ENCODE measurements around the gene DDIT4L. TPM values are rescaled to one million over a fixed set of nuclear protein-coding genes. Genes with fewer than 3 reads are reported as not detected.

DDIT4L gene
- total and polyA plus RNA-seq, 2 donors (not counting 1 experiment from before 2014, with no cell fraction given): not detected

DNA sequence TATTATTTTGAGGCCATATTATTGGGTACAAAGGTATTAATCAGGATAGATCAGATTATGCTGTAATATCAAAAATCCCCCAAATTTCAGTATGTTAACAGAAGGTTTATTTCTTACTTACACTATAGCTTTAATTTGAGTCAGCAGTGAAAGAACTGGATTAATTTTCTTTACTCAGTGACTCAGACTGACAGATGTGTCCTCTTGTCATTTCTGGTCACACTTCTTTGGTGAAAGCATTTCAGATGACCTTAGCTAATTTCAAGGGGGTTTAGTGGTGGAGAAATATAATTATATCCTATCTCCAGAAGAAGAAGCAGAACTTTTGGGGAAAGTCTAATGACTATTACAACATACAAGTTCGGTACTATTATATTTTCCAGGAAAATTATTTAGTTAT, 12.4 kb downstream of the DDIT4L start:
- no peaks in the 10 kb centered on the region for H3K4me1 Mint-ChIP-seq
- Histone ChIP-seq H3K79me2 (ENCODE audit: control insufficient read depth, insufficient read depth, low read length) (no peaks in the 10 kb centered on the region), H3K27me3 (replicated peaks in 1 of 4; ENCODE audit: control extremely low read depth in 1 of 4, control insufficient read depth in 3 of 4, insufficient read depth in 4 of 4, low read length in 3 of 4) (no peaks in the 10 kb centered on the region), H3K27ac (ENCODE audit: low read length in 2 of 2) (no peak overlapping the region), H3K4me1 (ENCODE audit: control insufficient read depth in 2 of 2, insufficient read depth in 2 of 2, low read length in 2 of 2) (no peaks in the 10 kb centered on the region), H3K36me3 (replicated peaks in 1 of 2; ENCODE audit: control extremely low read depth in 1 of 2, control insufficient read depth in 1 of 2, extremely low read depth in 1 of 2, insufficient read depth in 2 of 2, low read length in 1 of 2) (no peaks in the 10 kb centered on the region), H4K20me1 (ENCODE audit: control insufficient read depth, insufficient read depth, low read length, poor library complexity, severe bottlenecking) (no peaks in the 10 kb centered on the region), H3K4me2 (replicated peaks; ENCODE audit: low read depth, low read length, poor library complexity, severe bottlenecking) (no peak overlapping the region), H3K4me3 (ENCODE audit: control extremely low read depth in 1 of 5, extremely low read depth in 1 of 5, insufficient read depth in 1 of 5, low read depth in 2 of 5, low read length in 4 of 5) (no peak overlapping the region), H2AFZ (ENCODE audit: insufficient read depth, low read depth, low read length, poor library complexity, severe bottlenecking) (no peak overlapping the region), H3K9ac (ENCODE audit: low read length) (no peak overlapping the region), H3K9me3 (ENCODE audit: control extremely low read depth in 1 of 3, control insufficient read depth in 2 of 3, insufficient read depth in 1 of 3, low read length in 2 of 3) (no peaks in the 10 kb centered on the region)
- intact Hi-C loops (cut with micrococcal nuclease): loop anchor here (2.0 kb wide), 1 partner anchor 13 kb away; the partner anchor contains the start of gene DDIT4L
- H3K27ac Mint-ChIP-seq: no peak overlapping the region
- no peaks in the 10 kb centered on the region for H3K9me3 Mint-ChIP-seq (ENCODE audit: insufficient read depth)
- ChIA-PET POLR2A (no interaction called here), CTCF (no interaction called here)
- WGBS (ENCODE audit: insufficient coverage): no CpG with 5 or more reads among the region's 1 CpG
- H3K4me3 Mint-ChIP-seq: no peak overlapping the region
- no peak for DNase-seq
- ATAC-seq (ENCODE audit: low read depth): no peak
- peaks cover 3% of the 10 kb centered on the region for H3K27me3 Mint-ChIP-seq
- no peak for TF ChIP-seq EZH2 (IDR thresholded peaks at IDR 0.05; ENCODE audit: borderline replicate concordance, insufficient read depth, low read depth, low read length, poor library complexity, severe bottlenecking)
- TF ChIP-seq, protein P1, sequence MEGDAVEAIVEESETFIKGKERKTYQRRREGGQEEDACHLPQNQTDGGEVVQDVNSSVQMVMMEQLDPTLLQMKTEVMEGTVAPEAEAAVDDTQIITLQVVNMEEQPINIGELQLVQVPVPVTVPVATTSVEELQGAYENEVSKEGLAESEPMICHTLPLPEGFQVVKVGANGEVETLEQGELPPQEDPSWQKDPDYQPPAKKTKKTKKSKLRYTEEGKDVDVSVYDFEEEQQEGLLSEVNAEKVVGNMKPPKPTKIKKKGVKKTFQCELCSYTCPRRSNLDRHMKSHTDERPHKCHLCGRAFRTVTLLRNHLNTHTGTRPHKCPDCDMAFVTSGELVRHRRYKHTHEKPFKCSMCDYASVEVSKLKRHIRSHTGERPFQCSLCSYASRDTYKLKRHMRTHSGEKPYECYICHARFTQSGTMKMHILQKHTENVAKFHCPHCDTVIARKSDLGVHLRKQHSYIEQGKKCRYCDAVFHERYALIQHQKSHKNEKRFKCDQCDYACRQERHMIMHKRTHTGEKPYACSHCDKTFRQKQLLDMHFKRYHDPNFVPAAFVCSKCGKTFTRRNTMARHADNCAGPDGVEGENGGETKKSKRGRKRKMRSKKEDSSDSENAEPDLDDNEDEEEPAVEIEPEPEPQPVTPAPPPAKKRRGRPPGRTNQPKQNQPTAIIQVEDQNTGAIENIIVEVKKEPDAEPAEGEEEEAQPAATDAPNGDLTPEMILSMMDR (IDR thresholded peaks at IDR 0.05): no peak

DNA sequence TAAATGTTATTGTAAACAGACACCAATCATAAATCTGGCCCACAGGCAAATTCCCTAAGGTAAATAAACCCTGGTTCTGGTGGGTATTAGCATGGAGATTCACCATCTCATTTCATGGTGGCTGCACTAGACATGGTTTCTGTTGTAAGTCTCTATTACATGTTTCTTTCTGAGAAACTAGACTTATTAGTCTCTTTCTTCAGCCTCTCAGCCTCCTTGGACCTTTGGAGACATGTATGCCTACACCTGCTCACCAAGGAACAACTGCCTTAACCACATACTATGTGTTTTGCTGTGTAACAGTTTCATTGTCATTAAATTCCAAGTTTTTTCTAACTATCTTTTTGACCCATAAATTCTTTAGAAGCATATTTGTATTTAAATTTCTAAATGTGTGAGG, 13.1 kb downstream of the DDIT4L start:
- TF ChIP-seq EZH2 (IDR thresholded peaks at IDR 0.05; ENCODE audit: borderline replicate concordance, insufficient read depth, low read depth, low read length, poor library complexity, severe bottlenecking): no peak
- TF ChIP-seq, protein P1 (IDR thresholded peaks at IDR 0.05): no peak
- H3K27me3 ChIP-seq (replicated peaks in 1 of 4; ENCODE audit: control extremely low read depth in 1 of 4, control insufficient read depth in 3 of 4, insufficient read depth in 4 of 4, low read length in 3 of 4): no peaks in the 10 kb centered on the region
- Mint-ChIP-seq H3K9me3 (ENCODE audit: insufficient read depth) (no peaks in the 10 kb centered on the region), H3K27ac (no peak overlapping the region), H3K4me3 (no peak overlapping the region), H3K27me3 (peaks cover under 1% of the 10 kb centered on the region), H3K4me1 (no peaks in the 10 kb centered on the region)
- H4K20me1 ChIP-seq (ENCODE audit: control insufficient read depth, insufficient read depth, low read length, poor library complexity, severe bottlenecking): no peaks in the 10 kb centered on the region
- ChIA-PET POLR2A (no interaction called here), CTCF (no interaction called here)
- intact Hi-C loops (cut with micrococcal nuclease): loop anchor here (2.0 kb wide), 1 partner anchor 14 kb away; the partner anchor contains the start of gene DDIT4L
- no peak overlapping the region for H2AFZ ChIP-seq (ENCODE audit: insufficient read depth, low read depth, low read length, poor library complexity, severe bottlenecking)
- DNase-seq (no peak), ATAC-seq (ENCODE audit: low read depth) (no peak)
- H3K4me2 ChIP-seq (replicated peaks; ENCODE audit: low read depth, low read length, poor library complexity, severe bottlenecking): no peak overlapping the region
- H3K9ac ChIP-seq (ENCODE audit: low read length): no peak overlapping the region
- H3K9me3 ChIP-seq (ENCODE audit: control extremely low read depth in 1 of 3, control insufficient read depth in 2 of 3, insufficient read depth in 1 of 3, low read length in 2 of 3): no peaks in the 10 kb centered on the region
- H3K79me2 ChIP-seq (ENCODE audit: control insufficient read depth, insufficient read depth, low read length): no peaks in the 10 kb centered on the region
- no peak overlapping the region for H3K4me3 ChIP-seq (ENCODE audit: control extremely low read depth in 1 of 5, extremely low read depth in 1 of 5, insufficient read depth in 1 of 5, low read depth in 2 of 5, low read length in 4 of 5)
- H3K27ac ChIP-seq (ENCODE audit: low read length in 2 of 2): no peak overlapping the region
- no peaks in the 10 kb centered on the region for H3K4me1 ChIP-seq (ENCODE audit: control insufficient read depth in 2 of 2, insufficient read depth in 2 of 2, low read length in 2 of 2)
- no peaks in the 10 kb centered on the region for H3K36me3 ChIP-seq (replicated peaks in 1 of 2; ENCODE audit: control extremely low read depth in 1 of 2, control insufficient read depth in 1 of 2, extremely low read depth in 1 of 2, insufficient read depth in 2 of 2, low read length in 1 of 2)

All from B cell (primary cell).